ENCODE measurements around the gene EIF4EBP3. TPM values are rescaled to one million over a fixed set of nuclear protein-coding genes. Genes with fewer than 3 reads are reported as not detected.

EIF4EBP3 gene
- total RNA-seq, 1 experiment from 2014 or later = 8.4 TPM

- Mint-ChIP-seq H3K9me3 (no peaks in the 10 kb centered on the region; the same call in 1 of the 2 replicates), H3K4me3 (no peak overlapping the region), H3K27me3 (ENCODE audit: low read depth) (peaks cover 5% of the 10 kb centered on the region), H3K4me1 (peaks cover 5% of the 10 kb centered on the region; the same call in 1 of the 2 replicates), H3K27ac (no peak overlapping the region), H3K36me3 (peaks cover 15% of the 10 kb centered on the region)
- ChIA-PET POLR2A (interaction anchor here (1.1 kb wide), 1 partner anchor 77 kb away, joined by 3 read pairs; the partner anchor contains the start of gene IK), CTCF (interaction anchor here (1.3 to 1.8 kb wide), 2 partner anchors 23 to 64 kb away, joined by 3 to 5 read pairs; partner anchors contain the start of gene EIF4EBP3)
- TF ChIP-seq TEAD1 (CRISPR knock-in tag; IDR thresholded peaks at IDR 0.05) (no peak), TEAD4 (CRISPR knock-in tag; IDR thresholded peaks at IDR 0.05) (no peak), RORB (CRISPR knock-in tag; IDR thresholded peaks at IDR 0.05) (no peak), MYBL2 (CRISPR knock-in tag; IDR thresholded peaks at IDR 0.05) (no peak), ESRRA (CRISPR knock-in tag; IDR thresholded peaks at IDR 0.05; ENCODE audit: borderline replicate concordance) (no peak), ZBTB21 (CRISPR knock-in tag; IDR thresholded peaks at IDR 0.05; ENCODE audit: borderline replicate concordance) (no peak), E2F5 (CRISPR knock-in tag; IDR thresholded peaks at IDR 0.05) (no peak), ZNF138 (CRISPR knock-in tag; conservative IDR thresholded peaks at IDR 0.05) (no peak), ZNF416 (CRISPR knock-in tag; IDR thresholded peaks at IDR 0.05) (no peak)
- ATAC-seq = no peak
- no peak for DNase-seq (ENCODE audit: low spot score)
Observed at GRCh38 chr5:140570488-140570887, 23.0 kb downstream of the EIF4EBP3 start.

- H3K9me3 Mint-ChIP-seq = no peaks in the 10 kb centered on the region; the same call in 1 of the 2 replicates
- peaks cover 5% of the 10 kb centered on the region for H3K27me3 Mint-ChIP-seq (ENCODE audit: low read depth)
- DNase-seq (ENCODE audit: low spot score) = no peak
- H3K27ac Mint-ChIP-seq = no peak overlapping the region
- no peak overlapping the region for H3K4me3 Mint-ChIP-seq
- ChIA-PET CTCF (interaction anchor here (1.2 to 1.8 kb wide), 3 partner anchors 24 to 129 kb away, joined by 3 to 5 read pairs (median 4); partner anchors contain the start of genes EIF4EBP3 and ZMAT2), POLR2A (interaction anchor here (0.7 kb wide), 1 partner anchor 14 kb away, joined by 3 read pairs; the partner anchor contains the start of gene SRA1)
- ATAC-seq = no peak
- TF ChIP-seq FOXJ3 (CRISPR knock-in tag; IDR thresholded peaks at IDR 0.05; ENCODE audit: borderline replicate concordance) = no peak
- no peak for TF ChIP-seq FOXP4 (CRISPR knock-in tag; IDR thresholded peaks at IDR 0.05)
- TF ChIP-seq NFYB (CRISPR knock-in tag; conservative IDR thresholded peaks at IDR 0.05; ENCODE audit: low read depth) = no peak
- TF ChIP-seq USF1 (CRISPR knock-in tag; IDR thresholded peaks at IDR 0.05) = no peak
- TF ChIP-seq AR (CRISPR knock-in tag; IDR thresholded peaks at IDR 0.05) = no peak
- H3K36me3 Mint-ChIP-seq = peaks cover 13% of the 10 kb centered on the region
- no peaks in the 10 kb centered on the region for H3K4me1 Mint-ChIP-seq
Observed at GRCh38 chr5:140571105-140571504, 23.6 kb downstream of the EIF4EBP3 start.

- POLR2A ChIA-PET = no interaction called here
- Mint-ChIP-seq H3K4me1 (no peaks in the 10 kb centered on the region), H3K36me3 (no peaks in the 10 kb centered on the region), H3K9me3 (no peaks in the 10 kb centered on the region; the same call in 1 of the 2 replicates), H3K27ac (no peak overlapping the region), H3K27me3 (ENCODE audit: low read depth) (peaks cover 5% of the 10 kb centered on the region), H3K4me3 (no peak overlapping the region)
- ATAC-seq (no peak), DNase-seq (ENCODE audit: low spot score) (no peak)
- TF ChIP-seq ZNF396 (CRISPR knock-in tag; IDR thresholded peaks at IDR 0.05; ENCODE audit: borderline replicate concordance) (no peak), FOXP1 (CRISPR knock-in tag; IDR thresholded peaks at IDR 0.05; ENCODE audit: borderline replicate concordance) (no peak), ZNF263 (CRISPR knock-in tag; IDR thresholded peaks at IDR 0.05; ENCODE audit: low read depth) (no peak), RORB (CRISPR knock-in tag; IDR thresholded peaks at IDR 0.05) (no peak), MXD4 (CRISPR knock-in tag; IDR thresholded peaks at IDR 0.05; ENCODE audit: borderline replicate concordance) (no peak), ZNF317 (CRISPR knock-in tag; IDR thresholded peaks at IDR 0.05; ENCODE audit: borderline replicate concordance, low read depth) (no peak), GABPB1 (CRISPR knock-in tag; IDR thresholded peaks at IDR 0.05) (no peak)
- CTCF ChIA-PET = interaction anchor here (1.8 kb wide), 1 partner anchor 61 kb away, joined by 7 read pairs; no protein-coding TSS in a partner anchor
Observed at GRCh38 chr5:140573683-140574082, 26.2 kb downstream of the EIF4EBP3 start.
